Measurements from ENCODE around the gene DEDD.
A peak's percentile ranks its signal among the peaks of the same experiment; 100 is the strongest.

- TF ChIP-seq CTCF (IDR thresholded peaks at IDR 0.05) = peak in 1 of 3 donors; percentile 44
- TF ChIP-seq POLR2A (IDR thresholded peaks at IDR 0.05) = no peak
- TF ChIP-seq POLR2AphosphoS5 (IDR thresholded peaks at IDR 0.05) = peak in 1 of 3 donors; percentile 8
These were observed 13.2 kb downstream of the DEDD start for GRCh38 chr1:161119092-161119903.
